Right lobe of liver (tissue), 4 donors: ENCODE measurements around the gene ITGA3.

ENCODE experiments used
- CTCF ChIP-seq, 4 donors: fragments of 200-600 bp in 3 of 4; fragments of 450-650 bp in 1 of 4; IDR thresholded peaks; one replicate each; pipeline versions ENCODE4 v1.5.1 to v1.8.0; 2016 to 2022; ENCODE audit warnings: antibody characterized with exemption in 4 of 4, mild to moderate bottlenecking in 2 of 4
- POLR2A ChIP-seq: fragments of 450-650 bp; IDR thresholded peaks from one replicate; pipeline ENCODE4 v1.6.1; 2017; ENCODE audit warnings: antibody characterized with exemption, mild to moderate bottlenecking
- donor health status: DM: no; HTN: no; CAD: no.
- donor health status: DM: no; HTN: no; CAD: no.
- donor health status: DM: no; HTN: yes; CAD: no.

DNA sequence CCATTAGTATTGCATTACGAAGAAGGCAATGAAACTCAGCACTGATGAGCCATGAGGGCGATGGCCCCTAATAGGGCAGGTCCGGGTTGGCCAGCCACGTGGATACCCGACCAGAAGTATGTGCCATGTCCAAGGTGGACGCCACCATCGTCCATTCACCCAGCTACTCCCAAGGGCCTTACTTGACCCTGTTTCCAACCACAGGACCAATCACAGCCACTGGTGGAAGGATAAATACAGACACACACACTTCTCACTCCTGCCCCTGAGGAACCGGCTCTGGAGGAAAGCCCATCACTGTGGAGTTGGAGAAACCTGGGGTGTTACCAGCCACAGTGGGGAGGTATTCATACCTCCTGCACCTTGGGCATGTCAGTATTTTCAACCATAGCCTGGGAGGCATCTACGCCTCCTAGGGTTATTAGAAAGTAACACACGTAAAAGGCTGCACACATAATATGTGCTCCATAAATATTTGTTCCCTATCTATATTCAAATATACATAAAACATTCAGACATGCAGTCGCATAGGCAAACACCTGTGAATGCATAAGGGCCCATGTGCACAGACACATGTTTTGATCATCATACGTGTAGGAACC, 5.4 kb upstream of the ITGA3 start:
- TF ChIP-seq CTCF (IDR thresholded peaks at IDR 0.05) (no peak), POLR2A (no peak)
